ENCODE measurements around the gene PRKD1.

DNA sequence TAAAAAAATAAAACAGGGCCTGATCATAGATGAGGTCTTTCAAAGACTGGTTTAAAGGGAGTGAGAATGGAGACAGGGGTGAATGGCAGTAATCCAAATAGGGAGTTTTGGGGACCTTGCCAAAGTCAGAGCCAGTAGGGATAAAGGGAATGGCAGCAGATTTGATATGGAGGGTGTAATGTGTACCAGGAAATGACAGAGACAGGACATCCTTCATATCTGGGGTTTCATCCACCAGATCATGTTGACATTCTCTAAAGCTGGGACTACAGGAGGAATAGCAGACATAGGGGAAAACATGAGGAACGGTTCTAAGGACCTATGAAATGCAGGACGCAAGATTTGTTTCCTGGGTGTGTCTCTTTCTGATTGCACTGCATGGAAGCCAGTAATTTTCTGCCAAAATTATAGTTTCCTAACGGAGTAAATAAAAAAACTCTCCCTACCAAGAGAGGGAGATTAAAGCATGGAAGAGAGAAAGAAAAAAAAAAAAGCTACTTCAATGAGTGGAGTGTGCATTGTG lies 169.9 kb downstream of the PRKD1 start:
- TF ChIP-seq ZNF274 (IDR thresholded peaks at IDR 0.05; ENCODE audit: low read depth, low read length) (no peak), YY1 (IDR thresholded peaks at IDR 0.05; ENCODE audit: insufficient read depth, insufficient read length) (no peak)
